MM.1S (cell line): ENCODE results near the gene VGLL3.

Experiments used
- CTCF ChIP-seq: fragments of 300-600 bp; sonication (generic); IDR thresholded peaks from 2 replicates; pipeline ENCODE4 v1.5.1; 2016; ENCODE audit warnings: antibody characterized with exemption, low read length, mixed read lengths
- EZH2 ChIP-seq: fragments of 300-600 bp; sonication (generic); optimal IDR thresholded peaks from 2 replicates; pipeline ENCODE3; 2017; ENCODE audit warnings: low read depth, mild to moderate bottlenecking, antibody characterized with exemption, low read length, mixed read lengths
- EZH2phosphoT487 ChIP-seq: fragments of 300-600 bp; sonication (generic); IDR thresholded peaks from 2 replicates; pipeline ENCODE4 v1.6.1; 2018; ENCODE audit warnings: antibody characterized with exemption, low read length

GRCh38 chr3:86942206-86942605 is 48.7 kb downstream of the VGLL3 start:
- TF ChIP-seq CTCF (no peak), EZH2phosphoT487 (no peak), EZH2 (no peak)
